Neural progenitor cell (in vitro differentiated cells): ENCODE data around the gene ARL15. TPM values are rescaled to one million over a fixed set of nuclear protein-coding genes. Genes with fewer than 3 reads are reported as not detected.

Experiments
- DNase-seq: peaks from one replicate; pipeline ENCODE4 v3.0.0-alpha.2; 2016; ENCODE audit warnings: low spot score
- H2AFZ ChIP-seq: fragments of 200-600 bp; sonication (generic); replicated peaks from 2 replicates; pipeline ENCODE4 v1.6.1; 2016; ENCODE audit warnings: antibody characterized with exemption
- H3F3A ChIP-seq: fragments of 200-600 bp; sonication (generic); 2 replicates; pipeline ENCODE4 v1.6.1; 2016; ENCODE audit warnings: antibody characterized with exemption, low read depth
- H3K27ac ChIP-seq: fragments of 200-600 bp; sonication (generic); 2 replicates; pipeline ENCODE4 v1.5.1; 2016; ENCODE audit warnings: mild to moderate bottlenecking
- H3K27me3 ChIP-seq: fragments of 200-600 bp; sonication (generic); 2 replicates; pipeline ENCODE4 v1.6.1; 2016; ENCODE audit warnings: mild to moderate bottlenecking, moderate library complexity
- H3K36me3 ChIP-seq: fragments of 200-600 bp; sonication (generic); 2 replicates; pipeline ENCODE4 v1.5.1; 2016
- H3K4me1 ChIP-seq: fragments of 200-600 bp; sonication (generic); 2 replicates; pipeline ENCODE4 v1.6.1; 2016; ENCODE audit warnings: mixed run types
- H3K4me2 ChIP-seq: fragments of 200-600 bp; sonication (generic); 2 replicates; pipeline ENCODE4 v1.6.1; 2016
- H3K4me3 ChIP-seq: fragments of 200-600 bp; sonication (generic); 2 replicates; pipeline ENCODE4 v1.5.1; 2016
- H3K79me2 ChIP-seq: fragments of 200-600 bp; sonication (generic); 2 replicates; pipeline ENCODE4 v1.6.1; 2016; ENCODE audit warnings: low read depth
- H3K9ac ChIP-seq: fragments of 200-600 bp; sonication (generic); 2 replicates; pipeline ENCODE4 v1.6.1; 2016
- H3K9me3 ChIP-seq: fragments of 200-600 bp; sonication (generic); 2 replicates; pipeline ENCODE4 v1.5.1; 2016; ENCODE audit warnings: low read depth
- H4K20me1 ChIP-seq: fragments of 200-600 bp; sonication (generic); 2 replicates; pipeline ENCODE4 v1.6.1; 2016; ENCODE audit warnings: low read depth
- H3K27ac Mint-ChIP-seq: 3 replicates; pipeline ENCODE4 v1.8.0; 2021; ENCODE audit warnings: mixed read lengths
- H3K27me3 Mint-ChIP-seq: 2 replicates; pipeline ENCODE4 v1.8.0; 2022; ENCODE audit warnings: low read depth, mild to moderate bottlenecking, inconsistent platforms, moderate library complexity, mixed read lengths; ENCODE audit not compliant: insufficient read depth
- H3K36me3 Mint-ChIP-seq: 3 replicates; pipeline ENCODE4 v1.8.0; 2021; ENCODE audit warnings: mixed read lengths
- H3K4me1 Mint-ChIP-seq: 3 replicates; pipeline ENCODE4 v1.8.0; 2021; ENCODE audit warnings: mixed read lengths
- H3K4me3 Mint-ChIP-seq: 3 replicates; pipeline ENCODE4 v1.8.0; 2021; ENCODE audit warnings: mild to moderate bottlenecking, moderate library complexity, mixed read lengths
- H3K9me3 Mint-ChIP-seq: 3 replicates; pipeline ENCODE4 v1.8.0; 2020; ENCODE audit warnings: mixed read lengths
- CTCF ChIP-seq: fragments of 200-600 bp; sonication (generic); IDR thresholded peaks from 2 replicates; pipeline ENCODE4 v1.5.1; 2017; ENCODE audit warnings: antibody characterized with exemption, mild to moderate bottlenecking
- EZH2 ChIP-seq: fragments of 200-600 bp; sonication (generic); IDR thresholded peaks from 2 replicates; pipeline ENCODE4 v1.6.1; 2017; ENCODE audit warnings: antibody characterized with exemption, mild to moderate bottlenecking, moderate library complexity
- EZH2phosphoT487 ChIP-seq: fragments of 200-600 bp; sonication (generic); IDR thresholded peaks from 2 replicates; pipeline ENCODE4 v1.6.1; 2017; ENCODE audit warnings: antibody characterized with exemption
- total RNA-seq: library from RNA; depleted of rRNA; stranded (reverse); fragments of >200 nt; gene quantifications from 2 replicates; pipeline ENCODE4 v1.2.3, GENCODE V29; 2015; ENCODE audit warnings: low replicate concordance

Gene ARL15
- total RNA-seq, 1 donor from 2014 or later: 39.1 TPM

GRCh38 chr5:54234304-54234933 lies 76.0 kb downstream of the ARL15 start:
- Mint-ChIP-seq H3K27ac (no peak overlapping the region), H3K27me3 (peaks cover 2% of the 10 kb centered on the region), H3K9me3 (no peaks in the 10 kb centered on the region), H3K4me3 (no peak overlapping the region), H3K4me1 (no peaks in the 10 kb centered on the region), H3K36me3 (no peaks in the 10 kb centered on the region)
- Histone ChIP-seq H3K4me2 (no peak overlapping the region), H3K4me1 (no peaks in the 10 kb centered on the region), H3K9ac (no peak overlapping the region), H3K9me3 (no peaks in the 10 kb centered on the region), H3K4me3 (no peak overlapping the region), H2AFZ (no peak overlapping the region), H3F3A (no peaks in the 10 kb centered on the region), H3K79me2 (peaks cover 8% of the 10 kb centered on the region), H3K27me3 (no peaks in the 10 kb centered on the region), H3K27ac (no peak overlapping the region), H3K36me3 (no peaks in the 10 kb centered on the region), H4K20me1 (no peaks in the 10 kb centered on the region)
- TF ChIP-seq CTCF (peak; percentile 70), EZH2 (no peak), EZH2phosphoT487 (no peak)
- peak; percentile 33 for DNase-seq

GRCh38 chr5:54230936-54231685 lies 79.3 kb downstream of the ARL15 start:
- Histone ChIP-seq H3K9ac (no peak overlapping the region), H3K4me2 (no peak overlapping the region), H3K27me3 (no peaks in the 10 kb centered on the region), H3F3A (no peaks in the 10 kb centered on the region), H3K4me1 (no peaks in the 10 kb centered on the region), H3K27ac (no peak overlapping the region), H3K4me3 (no peak overlapping the region), H3K36me3 (no peaks in the 10 kb centered on the region), H3K9me3 (no peaks in the 10 kb centered on the region), H4K20me1 (no peaks in the 10 kb centered on the region), H2AFZ (no peak overlapping the region), H3K79me2 (peaks cover 8% of the 10 kb centered on the region)
- Mint-ChIP-seq H3K4me1 (peaks cover 3% of the 10 kb centered on the region), H3K4me3 (no peak overlapping the region), H3K36me3 (no peaks in the 10 kb centered on the region), H3K27me3 (peaks cover 2% of the 10 kb centered on the region), H3K27ac (no peak overlapping the region), H3K9me3 (no peaks in the 10 kb centered on the region)
- DNase-seq: no peak
- TF ChIP-seq CTCF (no peak), EZH2phosphoT487 (no peak), EZH2 (no peak)

GRCh38 chr5:54229041-54229780 lies 81.2 kb downstream of the ARL15 start:
- Mint-ChIP-seq H3K27me3 (peaks cover 2% of the 10 kb centered on the region), H3K4me3 (no peak overlapping the region), H3K9me3 (no peaks in the 10 kb centered on the region), H3K27ac (no peak overlapping the region), H3K4me1 (peaks cover 3% of the 10 kb centered on the region), H3K36me3 (no peaks in the 10 kb centered on the region)
- H3K79me2 ChIP-seq: peaks cover 8% of the 10 kb centered on the region
- H3K4me1 ChIP-seq: no peaks in the 10 kb centered on the region
- no peak overlapping the region for H3K4me2 ChIP-seq
- no peaks in the 10 kb centered on the region for H3F3A ChIP-seq
- TF ChIP-seq EZH2phosphoT487 (no peak), EZH2 (no peak), CTCF (peak; percentile 98)
- no peak overlapping the region for H3K27ac ChIP-seq
- H3K9ac ChIP-seq: no peak overlapping the region
- no peaks in the 10 kb centered on the region for H3K27me3 ChIP-seq
- no peaks in the 10 kb centered on the region for H4K20me1 ChIP-seq
- H2AFZ ChIP-seq: no peak overlapping the region
- peak; percentile 75 for DNase-seq
- H3K9me3 ChIP-seq: no peaks in the 10 kb centered on the region
- no peaks in the 10 kb centered on the region for H3K36me3 ChIP-seq
- no peak overlapping the region for H3K4me3 ChIP-seq
